ENCODE data around the gene CLTRN.

- TF ChIP-seq CTCF (conservative IDR thresholded peaks at IDR 0.05) (no peak), ZFX (IDR thresholded peaks at IDR 0.05) (no peak)
These were observed 19.3 kb downstream of the CLTRN start for GRCh38 chrX:15645266-15645665.

Data from C4-2B (cell line).